Lower leg skin (tissue), 3 donors: Measurements from ENCODE around the gene NTRK2.

ENCODE experiments used
- POLR2A ChIP-seq, 2 donors: fragments of 450-650 bp; IDR thresholded peaks; one replicate each; pipeline ENCODE4 v1.6.1; 2016 to 2017; ENCODE audit warnings: antibody characterized with exemption in 2 of 2, mild to moderate bottlenecking in 1 of 2, moderate library complexity in 1 of 2
- TF ChIP-seq, protein P1 (sequence below), 3 donors: fragments of 450-650 bp; IDR thresholded peaks; one replicate each; pipeline ENCODE4 v1.5.1; 2016; ENCODE audit warnings: antibody characterized with exemption in 3 of 3, mild to moderate bottlenecking in 3 of 3, moderate library complexity in 2 of 3

DNA sequence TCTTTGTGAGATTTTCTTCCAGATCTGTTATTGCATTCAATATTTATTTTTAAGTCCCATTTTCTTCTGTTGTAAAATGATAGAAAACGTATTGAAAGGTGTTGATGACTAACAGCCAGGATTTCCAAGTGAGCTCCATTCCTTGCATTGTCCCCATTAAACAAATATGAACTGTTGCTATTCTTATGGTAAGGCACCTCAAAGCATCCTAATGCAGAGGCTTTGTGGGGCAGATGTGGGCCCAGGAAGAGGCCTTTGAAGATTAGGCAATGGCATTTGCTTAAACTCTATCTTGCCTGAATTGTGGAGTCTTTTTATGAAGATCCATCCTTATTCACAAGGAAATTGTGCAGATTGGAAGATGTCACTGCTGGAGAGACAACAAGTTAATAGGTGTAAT, 38.9 kb downstream of the NTRK2 start:
- no peak for TF ChIP-seq POLR2A (IDR thresholded peaks at IDR 0.05)
- TF ChIP-seq, protein P1, sequence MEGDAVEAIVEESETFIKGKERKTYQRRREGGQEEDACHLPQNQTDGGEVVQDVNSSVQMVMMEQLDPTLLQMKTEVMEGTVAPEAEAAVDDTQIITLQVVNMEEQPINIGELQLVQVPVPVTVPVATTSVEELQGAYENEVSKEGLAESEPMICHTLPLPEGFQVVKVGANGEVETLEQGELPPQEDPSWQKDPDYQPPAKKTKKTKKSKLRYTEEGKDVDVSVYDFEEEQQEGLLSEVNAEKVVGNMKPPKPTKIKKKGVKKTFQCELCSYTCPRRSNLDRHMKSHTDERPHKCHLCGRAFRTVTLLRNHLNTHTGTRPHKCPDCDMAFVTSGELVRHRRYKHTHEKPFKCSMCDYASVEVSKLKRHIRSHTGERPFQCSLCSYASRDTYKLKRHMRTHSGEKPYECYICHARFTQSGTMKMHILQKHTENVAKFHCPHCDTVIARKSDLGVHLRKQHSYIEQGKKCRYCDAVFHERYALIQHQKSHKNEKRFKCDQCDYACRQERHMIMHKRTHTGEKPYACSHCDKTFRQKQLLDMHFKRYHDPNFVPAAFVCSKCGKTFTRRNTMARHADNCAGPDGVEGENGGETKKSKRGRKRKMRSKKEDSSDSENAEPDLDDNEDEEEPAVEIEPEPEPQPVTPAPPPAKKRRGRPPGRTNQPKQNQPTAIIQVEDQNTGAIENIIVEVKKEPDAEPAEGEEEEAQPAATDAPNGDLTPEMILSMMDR (IDR thresholded peaks at IDR 0.05): no peak
